Stimulated activated CD8-positive, alpha-beta memory T cell treated with anti-CD3 and anti-CD28 coated beads, Interleukin-4, amount 100 ng/mL, for 1 hour (primary cell): Measurements from ENCODE around the gene TTC28.

Source experiments
- DNase-seq, 2 donors: peaks; one replicate each; pipeline ENCODE4 v3.0.0-alpha.2; 2020; ENCODE audit warnings: low read depth in 2 of 2, low spot score in 1 of 2

TTC28 gene

DNA sequence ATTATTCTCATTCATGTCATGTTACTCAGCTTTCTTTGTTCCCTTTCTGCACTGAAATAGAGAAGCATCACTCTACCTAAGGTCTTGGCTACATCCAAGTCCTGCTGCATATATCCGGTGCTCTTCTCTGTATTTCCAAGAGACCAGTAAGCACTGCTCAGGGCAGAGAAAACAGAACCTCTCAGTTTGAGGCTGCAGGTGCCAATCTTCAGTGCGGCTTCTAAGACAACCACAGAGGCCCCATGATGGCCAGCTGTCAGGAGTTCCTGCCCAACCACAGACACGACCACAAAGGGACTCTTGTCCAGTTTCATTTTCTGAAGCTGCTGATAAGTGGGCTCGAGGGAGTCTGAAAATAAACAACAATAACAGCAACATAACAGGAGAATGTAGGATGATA is 382.1 kb downstream of the TTC28 start:
- no peak for DNase-seq

DNA sequence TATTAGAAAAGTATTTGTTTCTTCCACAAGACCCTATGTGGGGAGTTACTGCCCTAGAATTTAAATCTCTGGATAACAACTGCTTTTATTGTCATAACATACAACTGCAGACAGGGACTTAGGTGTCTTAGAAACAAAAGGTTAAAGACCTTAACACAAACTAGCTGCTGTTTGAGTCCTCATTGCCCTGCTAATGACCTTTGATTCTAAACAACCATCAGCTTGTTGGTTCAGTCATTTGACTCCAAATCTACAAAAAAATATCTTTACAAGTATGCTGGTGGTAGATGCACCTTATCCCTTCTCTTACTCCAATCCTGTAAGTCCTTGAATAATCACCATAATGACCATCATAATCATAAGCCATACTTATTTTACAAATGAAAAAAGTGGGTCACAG is 383.2 kb downstream of the TTC28 start:
- DNase-seq, result no peak

DNA sequence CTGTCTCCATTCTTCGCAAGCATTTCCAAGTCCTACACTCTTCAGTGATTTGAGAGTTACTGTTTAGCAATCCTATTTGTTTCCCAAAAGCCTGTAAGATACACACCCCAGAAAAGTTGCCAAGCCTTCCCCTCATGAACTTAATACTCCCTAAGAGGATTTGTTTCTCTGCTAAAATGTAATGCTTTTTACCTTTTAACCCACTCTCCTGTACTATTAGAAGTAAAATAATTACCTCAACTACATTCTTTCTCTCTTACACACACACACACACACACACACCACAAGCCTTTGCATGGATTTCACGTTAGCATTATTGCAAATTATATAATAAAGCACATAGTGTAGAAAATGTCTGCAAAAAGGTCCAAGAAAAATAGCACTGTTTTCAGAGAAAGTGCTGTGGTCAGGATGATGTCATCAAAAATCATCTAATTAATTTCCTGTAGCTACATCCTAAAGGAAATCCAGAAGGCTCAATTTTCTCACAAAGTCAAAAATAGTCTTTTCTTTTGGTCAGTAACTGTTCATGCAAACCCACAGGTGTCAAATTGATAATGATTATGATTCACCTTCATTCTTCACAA is 396.5 kb downstream of the TTC28 start:
- DNase-seq, result no peak

DNA sequence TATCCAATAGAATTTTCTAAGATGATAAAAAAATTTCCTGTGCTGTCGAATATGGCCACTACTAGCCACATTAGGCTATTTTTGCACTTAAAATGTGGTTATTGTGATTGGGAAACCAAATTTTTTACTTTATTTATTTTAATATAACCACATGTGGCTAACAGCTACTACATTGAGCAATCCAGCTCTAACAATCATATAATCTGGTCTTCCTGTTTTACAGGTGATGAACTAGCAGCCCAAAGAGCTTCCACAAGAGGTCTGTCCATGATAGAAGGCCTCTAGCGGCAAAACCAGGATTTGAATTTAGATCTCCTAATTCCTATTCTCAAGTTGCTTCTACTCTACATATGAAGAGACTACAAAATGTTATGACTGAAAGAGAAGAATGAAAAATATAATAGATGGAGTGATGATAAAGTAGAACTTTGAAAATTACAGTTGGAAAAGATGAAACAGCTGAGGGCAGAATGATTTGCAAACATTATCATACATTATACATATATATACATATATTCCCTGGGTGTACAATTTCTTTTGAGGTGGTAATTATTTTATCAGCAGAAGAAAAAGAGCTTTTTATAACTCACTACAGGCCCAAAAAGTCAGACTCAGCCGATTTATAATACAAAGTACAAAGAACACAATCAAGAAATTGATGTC is 397.1 kb downstream of the TTC28 start:
- DNase-seq, result no peak

DNA sequence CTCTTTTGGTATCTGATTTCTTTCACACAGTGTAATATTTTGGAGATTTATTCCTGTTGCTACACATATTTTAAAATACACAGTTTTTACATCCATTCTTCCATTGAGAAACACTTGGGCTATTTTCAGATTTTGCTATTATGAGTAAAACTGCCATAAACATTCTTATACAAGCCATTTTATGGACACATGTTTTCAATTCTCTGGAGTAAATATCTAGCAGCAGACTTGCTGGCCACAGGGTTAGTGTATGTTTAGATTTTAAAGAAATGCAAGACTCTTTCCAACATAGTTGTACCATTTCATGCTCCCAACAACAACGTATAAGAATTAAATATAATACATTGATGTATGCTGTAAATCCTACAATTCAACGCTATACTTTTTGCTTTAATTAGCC is 399.8 kb downstream of the TTC28 start:
- no peak for DNase-seq

DNA sequence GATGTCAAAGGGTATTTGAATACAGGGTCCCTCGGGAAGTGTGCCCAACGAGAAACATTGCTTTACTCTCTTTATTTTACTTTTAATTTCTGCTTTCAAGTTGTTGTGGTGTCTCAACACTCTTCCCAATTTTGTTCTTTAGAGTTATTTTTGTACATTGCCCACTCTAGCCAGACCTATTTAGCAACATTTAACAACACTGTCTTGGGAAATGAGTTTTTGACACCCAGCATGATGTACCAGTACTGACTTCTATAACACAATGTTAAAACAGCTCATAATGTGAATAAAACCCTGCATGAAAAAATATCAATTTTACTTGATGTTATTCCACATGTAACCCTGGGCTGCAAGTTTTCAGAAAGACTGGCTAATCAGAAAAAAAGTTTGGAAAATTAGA is 410.4 kb downstream of the TTC28 start:
- DNase-seq, result no peak

DNA sequence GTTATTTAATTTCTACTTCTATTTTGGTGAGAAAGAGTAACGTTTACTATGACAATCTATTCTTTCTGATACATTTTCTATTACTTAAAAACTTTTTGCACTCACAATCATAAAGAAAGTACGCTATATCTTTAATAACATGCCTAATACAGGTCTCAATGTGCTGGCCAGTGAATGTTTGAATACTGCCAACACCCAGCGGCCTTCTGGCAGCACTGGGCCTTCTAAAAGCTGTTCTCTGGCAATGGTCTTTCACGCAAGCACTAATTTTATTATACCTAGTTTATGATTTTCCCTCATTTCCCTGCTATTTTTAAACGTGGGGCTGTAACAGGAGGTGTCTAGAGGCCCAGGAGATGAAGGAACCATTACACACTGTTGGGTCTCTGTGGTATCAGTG is 410.8 kb downstream of the TTC28 start:
- no peak for DNase-seq

DNA sequence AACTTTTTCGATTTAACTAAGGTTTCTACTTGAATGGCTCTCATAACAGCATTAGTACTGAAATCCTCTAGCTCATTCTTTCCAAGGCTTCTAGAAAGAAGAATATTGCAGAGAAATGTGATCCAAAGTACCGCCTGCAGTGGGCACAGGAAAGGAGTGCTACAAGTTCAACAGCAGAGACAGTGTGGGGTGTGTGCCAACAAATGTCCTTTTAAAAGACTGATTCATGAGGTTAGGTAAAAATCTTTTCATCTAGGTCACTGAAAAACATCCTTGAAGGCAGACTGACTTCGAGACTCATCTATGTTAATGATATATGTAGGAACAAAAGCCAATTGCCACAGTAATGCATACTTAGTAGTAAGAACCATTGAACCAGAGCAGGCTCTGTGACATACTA is 411.5 kb downstream of the TTC28 start:
- DNase-seq, result no peak

DNA sequence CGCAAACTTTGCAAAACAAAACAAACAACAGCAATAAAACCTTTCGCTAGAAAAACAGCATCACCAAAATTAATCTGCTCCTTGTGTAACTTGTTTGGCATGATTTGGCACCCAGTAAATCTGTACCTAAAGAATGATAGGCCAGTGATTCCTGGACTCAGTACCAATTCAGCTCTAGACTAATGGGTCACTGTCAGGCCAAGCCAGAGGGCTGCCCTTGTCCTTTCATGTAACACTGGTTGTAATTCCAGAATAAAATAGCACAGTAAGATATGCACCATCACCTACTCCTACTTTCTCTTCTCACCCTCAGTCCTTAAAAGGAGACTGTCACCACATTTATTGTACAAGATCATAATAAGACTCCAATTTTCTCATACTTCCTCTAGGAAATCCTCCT is 419.0 kb downstream of the TTC28 start:
- DNase-seq, result no peak

DNA sequence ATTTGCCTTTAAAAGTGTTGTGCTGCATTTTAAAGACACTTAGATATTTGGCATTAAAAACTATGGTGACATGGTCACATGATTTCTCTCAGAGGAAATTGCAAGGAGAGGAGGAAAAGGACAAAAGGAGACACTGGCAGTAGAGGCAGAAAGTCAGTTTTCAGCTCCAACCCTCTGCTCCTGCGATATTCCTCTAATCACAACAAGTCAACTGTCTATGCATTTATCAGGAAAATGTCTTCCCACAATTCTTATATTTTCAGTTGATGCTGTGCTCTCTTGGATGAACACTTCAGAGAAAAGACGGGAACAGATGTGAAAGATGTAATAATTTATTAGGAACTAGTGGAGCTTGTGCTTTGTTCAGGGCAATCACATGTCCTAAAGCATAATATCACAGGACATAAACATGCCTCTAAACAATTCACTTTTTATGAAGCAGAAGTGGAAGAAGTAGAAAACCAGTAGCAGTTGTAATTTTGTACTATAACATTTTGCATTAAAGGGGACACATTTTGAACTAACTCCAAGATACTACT is 419.8 kb downstream of the TTC28 start:
- DNase-seq, result no peak

DNA sequence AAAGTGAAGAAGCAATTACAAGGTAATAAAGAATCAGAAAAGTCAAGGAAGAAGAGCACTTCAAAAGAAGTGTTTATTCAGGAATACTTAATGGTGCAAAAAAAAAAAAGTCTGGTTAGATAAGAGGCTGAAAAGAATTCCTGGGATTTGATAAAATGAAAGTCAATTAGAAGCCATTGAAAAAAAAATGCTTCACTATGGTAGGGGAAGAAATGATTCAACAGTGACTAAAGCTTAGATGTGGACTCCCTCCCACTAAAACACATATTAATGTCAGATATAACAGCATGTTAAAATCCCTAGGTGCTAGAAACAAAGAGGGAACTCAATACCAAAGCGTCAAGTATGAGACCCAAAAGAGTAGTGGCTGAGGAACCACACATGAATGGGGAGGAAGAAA is 425.2 kb downstream of the TTC28 start:
- DNase-seq, result no peak

DNA sequence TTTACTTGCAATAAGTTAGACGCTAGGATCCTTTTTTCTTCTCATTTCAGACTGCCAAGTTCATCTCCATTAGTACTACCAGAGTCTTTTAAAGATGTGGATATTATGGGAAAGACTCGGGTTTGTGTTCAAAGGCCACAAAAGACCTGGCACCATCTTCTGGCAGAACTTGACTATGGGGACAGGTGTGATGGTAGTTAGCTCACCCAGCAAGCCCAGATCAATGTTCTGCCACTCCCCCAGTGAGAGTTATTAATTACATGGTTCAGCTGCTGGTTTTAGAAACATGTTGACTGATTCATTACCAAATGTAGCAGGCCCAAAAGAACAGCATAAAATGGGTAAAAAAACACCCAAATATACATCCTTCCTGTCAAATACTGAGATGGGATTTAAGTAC is 427.1 kb downstream of the TTC28 start:
- no peak for DNase-seq

DNA sequence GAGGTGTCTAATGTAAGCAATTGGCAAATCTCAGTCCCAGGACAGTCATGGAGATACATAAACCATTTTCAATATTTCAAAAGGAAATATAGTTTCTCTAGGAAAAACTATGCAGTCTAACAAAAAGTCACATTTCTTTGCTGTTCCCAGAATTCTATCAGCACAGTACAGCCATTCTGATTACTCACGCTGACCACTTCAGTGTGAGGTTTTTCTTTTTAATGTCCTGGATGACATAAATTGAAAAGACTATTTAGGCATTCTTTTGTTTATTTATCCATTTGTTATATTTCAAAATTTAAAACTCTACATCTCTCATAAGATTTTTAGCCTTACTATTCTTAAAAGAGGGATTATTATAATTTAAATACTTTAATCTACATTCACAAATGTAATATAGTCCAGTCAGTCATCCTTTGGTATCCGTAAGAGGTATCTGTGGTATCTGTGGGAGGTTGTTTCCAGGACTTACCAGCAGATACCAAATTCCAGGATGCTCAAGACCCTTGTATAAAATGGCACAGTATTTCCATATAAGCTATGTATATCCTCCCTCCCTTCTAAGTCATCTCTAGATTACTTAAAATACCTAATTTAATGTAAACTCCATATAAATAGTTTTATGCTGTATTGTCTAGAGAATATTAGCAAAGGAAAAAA is 429.5 kb downstream of the TTC28 start:
- no peak for DNase-seq

DNA sequence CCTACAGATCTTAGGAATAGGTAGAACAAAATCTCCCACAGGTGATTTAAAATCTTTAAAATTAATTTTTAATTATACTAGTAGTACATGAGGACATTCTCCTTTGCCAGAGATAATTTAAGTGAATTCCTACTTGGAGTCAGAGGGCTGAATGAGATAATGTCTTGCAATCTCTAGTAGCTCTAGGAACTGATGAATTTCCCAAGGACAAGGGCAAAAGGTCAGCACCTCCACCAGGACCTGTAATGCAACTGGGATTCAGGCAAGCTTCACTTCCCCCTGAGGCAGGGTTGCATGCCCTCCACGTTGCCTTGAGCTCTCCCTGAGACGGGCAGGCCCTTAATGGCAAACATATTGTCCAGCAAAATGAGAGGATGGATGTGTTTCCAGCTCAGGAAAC is 430.2 kb downstream of the TTC28 start:
- DNase-seq, result no peak

DNA sequence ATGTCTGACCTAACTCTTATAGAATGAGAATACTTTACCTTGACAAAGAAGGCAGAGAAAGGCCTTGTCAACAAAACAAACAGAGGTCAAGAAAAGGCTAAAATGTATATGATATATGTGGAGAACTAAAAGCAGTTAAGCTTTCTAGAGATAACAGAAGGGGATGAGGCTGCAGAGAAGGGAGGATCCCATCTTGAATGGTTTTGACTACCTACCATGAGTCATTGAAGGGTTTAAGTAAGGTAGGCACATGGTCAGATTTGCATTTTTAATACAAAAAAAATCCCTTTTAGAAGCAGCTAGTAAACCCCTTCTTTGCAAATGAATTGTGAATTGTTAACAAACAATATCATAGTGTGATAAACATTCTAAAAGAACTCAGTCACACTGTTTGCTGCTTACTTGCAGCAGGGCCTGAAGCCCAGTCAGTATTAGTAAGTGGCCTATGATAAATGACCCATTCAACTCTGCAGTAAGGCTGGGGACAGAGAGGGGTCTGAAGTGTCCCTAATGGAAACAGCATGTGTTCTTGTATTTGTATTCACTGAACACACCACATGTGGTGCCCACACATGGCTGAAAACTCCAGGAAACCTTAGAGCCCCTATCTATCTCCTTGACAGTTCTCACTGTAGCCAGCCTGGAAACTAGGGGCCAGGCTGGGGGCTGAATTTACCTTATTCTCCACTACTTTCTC is 431.8 kb downstream of the TTC28 start:
- DNase-seq, result no peak

DNA sequence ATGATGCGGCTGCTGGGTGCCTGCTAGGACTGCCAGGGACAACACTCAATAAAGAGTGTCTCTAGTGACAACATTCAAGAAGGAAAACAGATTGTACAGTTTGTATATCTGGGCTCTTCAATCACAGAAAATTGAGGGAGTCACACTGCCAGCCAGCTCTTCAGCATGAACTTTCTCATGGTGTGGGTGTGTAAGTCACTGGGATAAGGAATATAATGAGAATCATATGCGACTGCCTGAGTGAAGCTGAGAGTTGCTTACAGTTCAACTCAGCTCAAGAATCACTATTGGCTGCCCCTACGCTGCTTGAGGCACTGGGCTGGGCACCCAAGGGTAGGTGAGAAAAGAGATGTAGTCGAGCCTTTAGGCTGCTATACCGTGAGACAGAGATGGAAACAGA is 432.5 kb downstream of the TTC28 start:
- DNase-seq, result no peak

DNA sequence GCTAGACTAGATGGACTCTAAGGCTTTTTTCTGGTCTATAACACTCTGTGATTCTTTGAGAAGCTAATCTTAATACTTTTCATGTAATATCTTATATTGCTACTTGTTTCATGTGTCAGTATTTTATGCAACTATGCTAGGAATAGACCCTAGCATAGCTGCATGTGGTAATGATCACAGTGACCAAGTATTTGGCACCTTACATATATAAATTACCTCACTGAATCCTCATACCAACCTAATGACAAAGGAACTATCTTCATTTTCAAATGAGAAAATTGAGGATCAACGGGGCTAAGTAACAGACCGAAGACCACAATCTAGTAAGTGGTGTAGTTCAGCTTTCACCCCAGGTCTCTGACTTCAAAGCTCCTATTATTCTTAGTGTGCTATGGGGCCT is 433.2 kb downstream of the TTC28 start:
- DNase-seq, result no peak

DNA sequence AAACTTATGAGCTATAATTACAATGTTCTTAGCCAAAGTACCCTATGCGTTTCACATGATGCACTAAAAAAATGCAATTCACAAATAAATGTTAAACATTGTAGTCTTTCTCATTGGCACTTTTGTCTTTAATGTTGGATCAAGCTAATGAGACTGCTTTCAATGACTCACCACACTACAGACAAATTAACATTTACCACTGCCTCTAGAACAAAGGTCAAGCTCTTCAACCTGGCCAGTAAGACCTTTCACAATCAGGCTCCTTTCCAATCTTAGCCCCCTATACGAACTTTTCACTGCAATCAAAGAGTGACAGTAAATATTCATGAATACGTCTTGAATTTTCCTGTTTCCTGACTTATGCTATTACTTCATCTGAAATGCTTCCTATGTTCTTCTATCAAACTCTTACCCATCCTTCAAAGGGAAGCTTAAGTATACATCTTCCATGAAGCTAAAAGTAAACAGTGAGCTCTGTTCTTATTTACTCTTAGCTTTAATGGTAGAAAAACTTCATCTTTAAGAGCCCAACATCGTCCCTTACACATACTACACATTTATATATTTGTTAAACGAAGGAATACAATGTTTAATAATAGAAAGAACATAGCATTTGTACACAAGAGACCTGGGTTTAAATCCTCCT is 433.9 kb downstream of the TTC28 start:
- no peak for DNase-seq

DNA sequence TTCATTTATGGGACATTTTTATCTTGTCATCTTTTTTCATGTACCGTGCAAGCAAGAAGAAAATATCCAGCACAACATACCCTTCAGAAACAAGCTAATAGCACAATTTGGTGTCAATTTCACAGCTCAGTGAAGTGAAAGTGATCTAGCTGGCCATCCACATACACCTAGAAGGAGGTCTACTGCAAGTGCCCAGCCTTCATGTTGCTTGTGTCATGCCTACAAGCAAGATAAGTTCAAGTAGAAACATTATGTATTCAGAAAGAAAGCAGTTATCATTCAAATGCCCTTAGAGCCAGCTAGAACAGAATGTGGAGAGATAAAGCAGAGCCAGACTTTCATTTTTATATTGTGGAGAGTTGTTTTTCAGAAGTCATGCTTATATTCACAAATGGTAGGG is 434.9 kb downstream of the TTC28 start:
- DNase-seq, result no peak

DNA sequence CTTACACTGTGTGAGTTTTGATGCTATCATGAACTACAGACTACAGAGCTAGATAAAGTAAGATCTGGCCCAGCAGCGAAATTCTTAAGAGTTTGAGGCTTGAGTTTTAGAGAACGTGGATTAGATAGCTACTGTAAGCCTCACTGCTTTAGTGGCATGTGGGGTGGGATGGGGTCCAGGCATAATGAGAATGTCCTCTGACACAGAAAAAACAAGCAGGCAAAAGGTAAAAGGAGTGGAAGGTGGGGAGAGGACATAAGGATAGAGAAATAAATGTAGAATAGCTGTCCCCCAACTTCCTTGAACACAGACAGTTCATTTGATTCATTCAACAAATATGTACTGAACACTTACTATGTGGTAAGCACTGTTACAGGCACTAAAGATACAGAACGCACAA is 436.1 kb downstream of the TTC28 start:
- DNase-seq, result no peak

DNA sequence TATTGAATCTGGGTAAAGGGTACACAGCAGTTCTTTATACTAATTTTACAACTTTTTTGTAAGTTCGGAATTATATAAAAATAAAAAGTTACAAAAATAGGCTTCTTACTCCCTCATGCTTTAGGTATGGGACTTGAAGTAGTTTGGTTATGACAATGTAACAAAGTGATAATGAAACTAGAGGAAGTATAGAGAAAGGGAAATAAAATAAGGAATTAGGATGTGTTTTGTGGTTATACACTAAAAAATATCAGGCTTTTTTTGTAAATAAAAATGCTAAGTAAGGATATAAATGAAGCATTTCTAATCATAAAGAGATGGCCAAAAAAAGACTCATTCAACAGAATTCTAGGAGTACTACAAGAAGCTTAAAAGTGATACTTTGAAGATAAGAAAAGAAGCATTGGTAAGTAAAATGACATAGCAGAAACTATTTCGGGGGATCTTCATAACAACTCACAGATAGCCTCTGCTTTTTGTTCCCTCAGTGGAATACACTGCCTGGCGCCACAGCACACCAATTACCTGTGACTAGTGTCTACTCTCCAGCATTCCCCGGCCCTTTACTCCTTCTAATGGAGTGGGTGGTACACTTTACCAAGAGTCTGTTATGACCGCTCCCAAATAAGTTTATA is 437.9 kb downstream of the TTC28 start:
- no peak for DNase-seq
